Measurements from ENCODE around the gene FARSB.

- TF ChIP-seq ESRRA (CRISPR knock-in tag; IDR thresholded peaks at IDR 0.05; ENCODE audit: borderline replicate concordance): no peak
- no peak for TF ChIP-seq CREM (CRISPR knock-in tag; IDR thresholded peaks at IDR 0.05)
Measured at GRCh38 chr2:222627764-222628163, 28.1 kb downstream of the FARSB start.
